ENCODE measurements around the gene UNCX.
"Not testable (repeated sequence)": the region's sequence is repeated elsewhere in the genome, so short reads cannot be mapped to it uniquely, and the experiment has no call there.

UNCX gene

GRCh38 chr7:1268866-1269265 is 36.2 kb downstream of the UNCX start:
- no peak overlapping the region for H3K4me3 ChIP-seq (ENCODE audit: low read depth, low read length)
- TF ChIP-seq CTCF (IDR thresholded peaks at IDR 0.05; ENCODE audit: low read depth, low read length, missing control alignments): no peak
- H3K27me3 ChIP-seq (replicated peaks): no peaks in the 10 kb centered on the region
- in situ Hi-C loops (cut with HindIII; ENCODE audit: low pct_ligation_motif_present, low sequenced_read_pairs): no loop called here
- H3K27ac ChIP-seq: no peak overlapping the region
- H3K36me3 ChIP-seq (replicated peaks): no peaks in the 10 kb centered on the region
- no peak for DNase-seq

GRCh38 chr7:1269336-1269890 is 36.7 kb downstream of the UNCX start:
- Histone ChIP-seq H3K27me3 (replicated peaks) (no peaks in the 10 kb centered on the region), H3K36me3 (replicated peaks) (no peaks in the 10 kb centered on the region), H3K27ac (no peak overlapping the region), H3K4me3 (ENCODE audit: low read depth, low read length) (no peak overlapping the region)
- no peak for TF ChIP-seq CTCF (IDR thresholded peaks at IDR 0.05; ENCODE audit: low read depth, low read length, missing control alignments)
- no peak for DNase-seq
- in situ Hi-C loops (cut with HindIII; ENCODE audit: low pct_ligation_motif_present, low sequenced_read_pairs): no loop called here

- TF ChIP-seq CTCF (IDR thresholded peaks at IDR 0.05; ENCODE audit: low read depth, low read length, missing control alignments): no peak
- Histone ChIP-seq H3K27ac (no peak overlapping the region), H3K36me3 (replicated peaks) (no peaks in the 10 kb centered on the region), H3K4me3 (ENCODE audit: low read depth, low read length) (no peak overlapping the region), H3K27me3 (replicated peaks) (no peaks in the 10 kb centered on the region)
- no peak for DNase-seq
- in situ Hi-C loops (cut with HindIII; ENCODE audit: low pct_ligation_motif_present, low sequenced_read_pairs): no loop called here
These were observed 37.5 kb downstream of the UNCX start for GRCh38 chr7:1270181-1270580.

- Histone ChIP-seq H3K36me3 (replicated peaks) (no peaks in the 10 kb centered on the region), H3K27me3 (replicated peaks) (peaks cover 2% of the 10 kb centered on the region), H3K4me3 (ENCODE audit: low read depth, low read length) (no peak overlapping the region), H3K27ac (no peak overlapping the region)
- TF ChIP-seq CTCF (IDR thresholded peaks at IDR 0.05; ENCODE audit: low read depth, low read length, missing control alignments): no peak
- in situ Hi-C loops (cut with HindIII; ENCODE audit: low pct_ligation_motif_present, low sequenced_read_pairs): no loop called here
- DNase-seq: no peak
These were observed 38.4 kb downstream of the UNCX start for GRCh38 chr7:1271046-1271445.

- TF ChIP-seq CTCF (IDR thresholded peaks at IDR 0.05; ENCODE audit: low read depth, low read length, missing control alignments): no peak
- Histone ChIP-seq H3K27ac (no peak overlapping the region), H3K36me3 (replicated peaks) (no peaks in the 10 kb centered on the region), H3K4me3 (ENCODE audit: low read depth, low read length) (no peak overlapping the region), H3K27me3 (replicated peaks) (peaks cover 2% of the 10 kb centered on the region)
- DNase-seq: no peak
- in situ Hi-C loops (cut with HindIII; ENCODE audit: low pct_ligation_motif_present, low sequenced_read_pairs): no loop called here
These were observed 39.0 kb downstream of the UNCX start for GRCh38 chr7:1271656-1272055.

GRCh38 chr7:1272136-1272535 is 39.5 kb downstream of the UNCX start:
- H3K27me3 ChIP-seq (replicated peaks); H3K27ac ChIP-seq; DNase-seq; in situ Hi-C loops (cut with HindIII; ENCODE audit: low pct_ligation_motif_present, low sequenced_read_pairs); H3K36me3 ChIP-seq (replicated peaks); H3K4me3 ChIP-seq (ENCODE audit: low read depth, low read length): not testable (repeated sequence)

Measured in brain microvascular endothelial cell (primary cell).